Mesendoderm (in vitro differentiated cells): ENCODE data around the gene MSMB.
"Not testable (repeated sequence)": the region's sequence is repeated elsewhere in the genome, so short reads cannot be mapped to it uniquely, and the experiment has no call there.

ENCODE experiments used
- DNase-seq: peaks from one replicate; pipeline ENCODE4 v3.0.0; 2013
- H2AK5ac ChIP-seq: 2 replicates; pipeline ENCODE4 v1.6.1; 2013; ENCODE audit warnings: low read length, inconsistent platforms
- H2BK120ac ChIP-seq: 2 replicates; pipeline ENCODE4 v1.6.1; 2013; ENCODE audit warnings: low read depth, mild to moderate bottlenecking, low read length, moderate library complexity, mixed read lengths
- H2BK15ac ChIP-seq: replicated peaks from 2 replicates; pipeline ENCODE4 v1.6.1; 2013; ENCODE audit warnings: low read depth, mild to moderate bottlenecking, moderate library complexity
- H2BK5ac ChIP-seq: 2 replicates; pipeline ENCODE4 v1.6.1; 2013; ENCODE audit warnings: low read length, inconsistent platforms
- H3K18ac ChIP-seq: 2 replicates; pipeline ENCODE4 v1.6.1; 2013; ENCODE audit warnings: mild to moderate bottlenecking, low read length, mixed read lengths
- H3K23ac ChIP-seq: one replicate; pipeline ENCODE4 v1.6.1; 2013; ENCODE audit warnings: low read length
- H3K27ac ChIP-seq: 2 replicates; pipeline ENCODE4 v1.5.1; 2013; ENCODE audit warnings: low read depth, mild to moderate bottlenecking, inconsistent platforms, low read length, moderate library complexity
- H3K27me3 ChIP-seq: 2 replicates; pipeline ENCODE4 v1.6.1; 2013; ENCODE audit warnings: low read length, control low read depth, mild to moderate bottlenecking, inconsistent platforms; ENCODE audit not compliant: insufficient read depth, poor library complexity
- H3K36me3 ChIP-seq: 2 replicates; pipeline ENCODE4 v1.6.1; 2013; ENCODE audit warnings: low read length, inconsistent platforms; ENCODE audit not compliant: control insufficient read depth, insufficient read depth
- H3K4ac ChIP-seq: one replicate; pipeline ENCODE4 v1.6.1; 2013; ENCODE audit warnings: low read depth, mild to moderate bottlenecking, low read length, moderate library complexity
- H3K4me1 ChIP-seq: 2 replicates; pipeline ENCODE4 v1.6.1; 2013; ENCODE audit warnings: low read depth, low read length, inconsistent platforms; ENCODE audit not compliant: control insufficient read depth
- H3K4me2 ChIP-seq: 2 replicates; pipeline ENCODE4 v1.6.1; 2013; ENCODE audit warnings: low read length
- H3K4me3 ChIP-seq: 2 replicates; pipeline ENCODE4 v1.5.1; 2013; ENCODE audit warnings: mild to moderate bottlenecking, low read length
- H3K56ac ChIP-seq: one replicate; pipeline ENCODE4 v1.6.1; 2013; ENCODE audit warnings: low read length
- H3K79me1 ChIP-seq: 2 replicates; pipeline ENCODE4 v1.6.1; 2013; ENCODE audit warnings: low read length, inconsistent platforms
- H3K79me2 ChIP-seq: 2 replicates; pipeline ENCODE4 v1.6.1; 2013; ENCODE audit warnings: mild to moderate bottlenecking, low read length; ENCODE audit not compliant: control insufficient read depth, insufficient read depth
- H3K9ac ChIP-seq: 2 replicates; pipeline ENCODE4 v1.6.1; 2013; ENCODE audit warnings: low read length, inconsistent platforms
- H4K5ac ChIP-seq: one replicate; pipeline ENCODE4 v1.6.1; 2013; ENCODE audit warnings: low read length
- H4K8ac ChIP-seq: one replicate; pipeline ENCODE4 v1.6.1; 2013; ENCODE audit warnings: low read depth, mild to moderate bottlenecking, control low read depth, low read length, moderate library complexity
- WGBS: extraction: QIAGEN DNeasy Blood & Tissue Kit; methylation state at CpG from one replicate; pipeline ENCODE4 v1.1.7; 2013; ENCODE audit warnings: low lambda C conversion rate, missing lambda C conversion rate; ENCODE audit not compliant: insufficient coverage; ENCODE audit errors: extremely low coverage; 5-methylcytosine and 5-hydroxymethylcytosine counted together

Gene MSMB

DNA sequence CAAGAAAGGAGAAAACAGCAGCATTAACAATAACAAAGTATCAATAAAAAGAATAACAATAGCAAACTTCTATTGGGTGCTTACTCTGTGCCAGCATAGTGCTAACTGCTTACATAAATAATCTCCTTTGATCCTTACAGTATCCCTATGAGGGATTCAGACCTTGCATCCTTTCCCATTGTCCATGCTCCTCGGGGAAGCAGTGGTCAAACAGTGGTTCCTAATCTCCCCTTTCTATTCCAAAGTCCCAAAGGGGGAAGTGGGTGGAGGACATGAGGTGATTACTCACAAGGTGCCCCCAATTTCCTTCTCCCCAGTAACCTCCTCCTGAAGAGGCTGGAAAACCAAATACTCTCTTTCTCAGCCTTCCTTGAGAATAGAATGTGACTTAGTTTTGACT lies 22.0 kb upstream of the MSMB start:
- no peaks in the 10 kb centered on the region for H3K79me2 ChIP-seq
- no peak overlapping the region for H4K8ac ChIP-seq
- H3K18ac ChIP-seq = no peak overlapping the region
- no peaks in the 10 kb centered on the region for H3K36me3 ChIP-seq
- H2BK5ac ChIP-seq = no peak overlapping the region
- H3K27me3 ChIP-seq = no peaks in the 10 kb centered on the region
- peak; percentile 52 for DNase-seq
- no peak overlapping the region for H2BK120ac ChIP-seq
- H3K4me2 ChIP-seq = no peak overlapping the region
- no peak overlapping the region for H2AK5ac ChIP-seq
- no peak overlapping the region for H4K5ac ChIP-seq
- H3K4me3 ChIP-seq = no peak overlapping the region
- WGBS = no CpG with 5 or more reads among the region's 1 CpG
- H3K27ac ChIP-seq = peak overlapping the region; percentile 34
- no peaks in the 10 kb centered on the region for H3K79me1 ChIP-seq
- no peak overlapping the region for H3K4ac ChIP-seq
- H3K4me1 ChIP-seq = peaks cover 2% of the 10 kb centered on the region
- H3K9ac ChIP-seq = no peak overlapping the region
- no peak overlapping the region for H2BK15ac ChIP-seq
- no peak overlapping the region for H3K56ac ChIP-seq
- no peak overlapping the region for H3K23ac ChIP-seq

- Histone ChIP-seq H3K9ac (no peak overlapping the region), H3K18ac (no peak overlapping the region), H2BK120ac (no peak overlapping the region), H3K79me1 (no peaks in the 10 kb centered on the region), H2AK5ac (no peak overlapping the region), H4K5ac (no peak overlapping the region), H3K56ac (no peak overlapping the region), H3K79me2 (no peaks in the 10 kb centered on the region), H4K8ac (no peak overlapping the region), H3K4me2 (no peak overlapping the region), H3K27me3 (no peaks in the 10 kb centered on the region), H2BK5ac (no peak overlapping the region), H3K4me3 (no peak overlapping the region), H3K23ac (no peak overlapping the region), H3K4me1 (no peaks in the 10 kb centered on the region), H3K27ac (no peak overlapping the region), H2BK15ac (no peak overlapping the region), H3K36me3 (no peaks in the 10 kb centered on the region), H3K4ac (peak overlapping the region; percentile 63)
- WGBS = no CpG with 5 or more reads among the region's 1 CpG
- no peak for DNase-seq
Observed at GRCh38 chr10:46064269-46064817, 18.3 kb upstream of the MSMB start.

GRCh38 chr10:46062723-46063428 lies 16.8 kb upstream of the MSMB start:
- H2BK120ac ChIP-seq = no peak overlapping the region
- H3K79me2 ChIP-seq = no peaks in the 10 kb centered on the region
- no peak overlapping the region for H3K18ac ChIP-seq
- H4K8ac ChIP-seq = no peak overlapping the region
- no CpG with 5 or more reads among the region's 14 CpGs for WGBS
- H3K4me2 ChIP-seq = no peak overlapping the region
- no peaks in the 10 kb centered on the region for H3K36me3 ChIP-seq
- no peak overlapping the region for H3K27ac ChIP-seq
- no peaks in the 10 kb centered on the region for H3K27me3 ChIP-seq
- H3K9ac ChIP-seq = no peak overlapping the region
- no peaks in the 10 kb centered on the region for H3K79me1 ChIP-seq
- H2BK15ac ChIP-seq = no peak overlapping the region
- H3K56ac ChIP-seq = no peak overlapping the region
- H3K4ac ChIP-seq = no peak overlapping the region
- H4K5ac ChIP-seq = no peak overlapping the region
- H3K4me3 ChIP-seq = no peak overlapping the region
- no peak overlapping the region for H2BK5ac ChIP-seq
- no peak overlapping the region for H2AK5ac ChIP-seq
- no peaks in the 10 kb centered on the region for H3K4me1 ChIP-seq
- no peak overlapping the region for H3K23ac ChIP-seq
- no peak for DNase-seq

GRCh38 chr10:46060706-46061105 lies 14.6 kb upstream of the MSMB start:
- H3K79me1 ChIP-seq = no peaks in the 10 kb centered on the region
- no peak overlapping the region for H3K27ac ChIP-seq
- no peak overlapping the region for H2BK15ac ChIP-seq
- no peak overlapping the region for H3K56ac ChIP-seq
- no peak for DNase-seq
- no peak overlapping the region for H3K4me2 ChIP-seq
- no peak overlapping the region for H2AK5ac ChIP-seq
- no peak overlapping the region for H3K9ac ChIP-seq
- H3K4me1 ChIP-seq = peaks cover under 1% of the 10 kb centered on the region
- no peak overlapping the region for H3K23ac ChIP-seq
- no peak overlapping the region for H2BK120ac ChIP-seq
- peak overlapping the region; percentile 8 for H3K18ac ChIP-seq
- no peak overlapping the region for H2BK5ac ChIP-seq
- H3K27me3 ChIP-seq = no peaks in the 10 kb centered on the region
- H4K5ac ChIP-seq = no peak overlapping the region
- no peaks in the 10 kb centered on the region for H3K36me3 ChIP-seq
- WGBS = no CpG with 5 or more reads among the region's 3 CpGs
- peak overlapping the region; percentile 58 for H3K4ac ChIP-seq
- no peak overlapping the region for H4K8ac ChIP-seq
- H3K4me3 ChIP-seq = no peak overlapping the region
- H3K79me2 ChIP-seq = no peaks in the 10 kb centered on the region

GRCh38 chr10:46057927-46058326 lies 11.9 kb upstream of the MSMB start:
- not testable (repeated sequence) for H2BK5ac ChIP-seq, H3K79me1 ChIP-seq, H3K4ac ChIP-seq, H4K8ac ChIP-seq, H3K23ac ChIP-seq, H2BK120ac ChIP-seq, H3K4me2 ChIP-seq, H3K27me3 ChIP-seq, H2BK15ac ChIP-seq, H4K5ac ChIP-seq, H3K79me2 ChIP-seq, H3K36me3 ChIP-seq, H3K56ac ChIP-seq, DNase-seq, H3K18ac ChIP-seq, H3K4me3 ChIP-seq, H3K9ac ChIP-seq, H3K27ac ChIP-seq, H2AK5ac ChIP-seq
- no CpG with 5 or more reads among the region's 5 CpGs for WGBS
- peaks cover 16% of the 10 kb centered on the region for H3K4me1 ChIP-seq

DNA sequence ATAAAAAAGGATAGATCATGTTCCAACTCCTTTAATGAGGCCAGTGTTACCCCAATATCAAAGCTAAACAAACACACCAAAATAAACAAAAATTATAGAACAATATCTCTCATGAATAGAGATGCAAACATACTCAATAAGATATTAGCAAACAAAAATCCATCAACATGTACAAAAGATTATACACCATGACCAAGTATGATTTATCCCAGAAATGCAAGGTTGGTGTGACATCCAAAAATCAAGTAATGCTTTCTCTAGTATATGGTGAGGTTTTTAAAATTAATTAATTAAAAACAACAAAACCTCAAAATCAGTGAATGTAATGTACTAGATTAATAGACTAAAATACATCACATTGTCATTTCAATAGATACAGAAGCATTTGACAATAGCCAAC lies 11.0 kb upstream of the MSMB start:
- no peak overlapping the region for H3K27ac ChIP-seq
- H4K8ac ChIP-seq = no peak overlapping the region
- H4K5ac ChIP-seq = no peak overlapping the region
- H3K18ac ChIP-seq = no peak overlapping the region
- no peaks in the 10 kb centered on the region for H3K79me1 ChIP-seq
- no peak overlapping the region for H2BK120ac ChIP-seq
- H3K9ac ChIP-seq = no peak overlapping the region
- no peaks in the 10 kb centered on the region for H3K79me2 ChIP-seq
- H3K23ac ChIP-seq = no peak overlapping the region
- no peak overlapping the region for H3K4me3 ChIP-seq
- no peaks in the 10 kb centered on the region for H3K36me3 ChIP-seq
- no peak overlapping the region for H3K4me2 ChIP-seq
- H2BK15ac ChIP-seq = no peak overlapping the region
- no peaks in the 10 kb centered on the region for H3K27me3 ChIP-seq
- H3K4ac ChIP-seq = no peak overlapping the region
- no peak overlapping the region for H2BK5ac ChIP-seq
- H2AK5ac ChIP-seq = no peak overlapping the region
- DNase-seq = no peak
- H3K56ac ChIP-seq = no peak overlapping the region
- H3K4me1 ChIP-seq = peaks cover 24% of the 10 kb centered on the region
